ENCODE results near the gene CLEC16A.

The CLEC16A gene

GRCh38 chr16:11060842-11061241, 116.5 kb downstream of the CLEC16A start:
- Histone ChIP-seq H3K9ac (no peak overlapping the region), H3K27me3 (ENCODE audit: insufficient read depth, low read depth) (no peaks in the 10 kb centered on the region), H3K36me3 (ENCODE audit: insufficient read depth) (no peaks in the 10 kb centered on the region), H3K27ac (no peak overlapping the region), H3K4me1 (ENCODE audit: low read depth, poor library complexity, severe bottlenecking) (peaks cover 10% of the 10 kb centered on the region), H3K4me2 (no peak overlapping the region), H3K79me2 (ENCODE audit: insufficient read depth, low read depth) (no peaks in the 10 kb centered on the region), H2AFZ (ENCODE audit: low read depth) (no peak overlapping the region), H4K20me1 (ENCODE audit: insufficient read depth) (no peaks in the 10 kb centered on the region), H3K4me3 (IDR thresholded peaks at IDR 0.05; ENCODE audit: insufficient read depth, low read depth, low read length) (no peak overlapping the region)
- no peak for TF ChIP-seq CTCF (conservative IDR thresholded peaks at IDR 0.05; ENCODE audit: low read depth, low read length)

- Histone ChIP-seq H4K20me1 (ENCODE audit: insufficient read depth) (no peaks in the 10 kb centered on the region), H3K4me3 (IDR thresholded peaks at IDR 0.05; ENCODE audit: insufficient read depth, low read depth, low read length) (no peak overlapping the region), H3K9ac (no peak overlapping the region), H3K27me3 (ENCODE audit: insufficient read depth, low read depth) (no peaks in the 10 kb centered on the region), H3K27ac (no peak overlapping the region), H3K79me2 (ENCODE audit: insufficient read depth, low read depth) (no peaks in the 10 kb centered on the region), H3K4me1 (ENCODE audit: low read depth, poor library complexity, severe bottlenecking) (peaks cover under 1% of the 10 kb centered on the region), H3K36me3 (ENCODE audit: insufficient read depth) (no peaks in the 10 kb centered on the region), H2AFZ (ENCODE audit: low read depth) (no peak overlapping the region), H3K4me2 (no peak overlapping the region)
- no peak for TF ChIP-seq CTCF (conservative IDR thresholded peaks at IDR 0.05; ENCODE audit: low read depth, low read length)
Observed at GRCh38 chr16:11061629-11062270, 117.4 kb downstream of the CLEC16A start.

GRCh38 chr16:11063448-11064201, 119.3 kb downstream of the CLEC16A start:
- H3K4me3 ChIP-seq (IDR thresholded peaks at IDR 0.05; ENCODE audit: insufficient read depth, low read depth, low read length) = no peak overlapping the region
- H3K4me2 ChIP-seq = no peak overlapping the region
- H3K27ac ChIP-seq = no peak overlapping the region
- H3K79me2 ChIP-seq (ENCODE audit: insufficient read depth, low read depth) = no peaks in the 10 kb centered on the region
- H3K9ac ChIP-seq = no peak overlapping the region
- TF ChIP-seq CTCF (conservative IDR thresholded peaks at IDR 0.05; ENCODE audit: low read depth, low read length) = no peak
- H3K27me3 ChIP-seq (ENCODE audit: insufficient read depth, low read depth) = no peaks in the 10 kb centered on the region
- H4K20me1 ChIP-seq (ENCODE audit: insufficient read depth) = no peaks in the 10 kb centered on the region
- no peak overlapping the region for H2AFZ ChIP-seq (ENCODE audit: low read depth)
- H3K4me1 ChIP-seq (ENCODE audit: low read depth, poor library complexity, severe bottlenecking) = no peaks in the 10 kb centered on the region
- H3K36me3 ChIP-seq (ENCODE audit: insufficient read depth) = no peaks in the 10 kb centered on the region

GRCh38 chr16:11064202-11064540, 119.8 kb downstream of the CLEC16A start:
- Histone ChIP-seq H3K4me2 (no peak overlapping the region), H3K27me3 (ENCODE audit: insufficient read depth, low read depth) (no peaks in the 10 kb centered on the region), H3K4me1 (ENCODE audit: low read depth, poor library complexity, severe bottlenecking) (no peaks in the 10 kb centered on the region), H3K4me3 (IDR thresholded peaks at IDR 0.05; ENCODE audit: insufficient read depth, low read depth, low read length) (no peak overlapping the region), H4K20me1 (ENCODE audit: insufficient read depth) (no peaks in the 10 kb centered on the region), H3K27ac (no peak overlapping the region), H3K9ac (no peak overlapping the region), H2AFZ (ENCODE audit: low read depth) (no peak overlapping the region), H3K79me2 (ENCODE audit: insufficient read depth, low read depth) (no peaks in the 10 kb centered on the region), H3K36me3 (ENCODE audit: insufficient read depth) (no peaks in the 10 kb centered on the region)
- no peak for TF ChIP-seq CTCF (conservative IDR thresholded peaks at IDR 0.05; ENCODE audit: low read depth, low read length)
